HG02840 (cell line): Measurements from ENCODE around the gene RPL13.

Experiments
- ATAC-seq: cut with Tn5 transposase; IDR thresholded peaks from one replicate; pipeline ENCODE4 v1.9.1; 2021; ENCODE audit warnings: mild to moderate bottlenecking, moderate library complexity, moderate number of reproducible peaks; ENCODE audit not compliant: unreplicated experiment, low FRiP score

The RPL13 gene

GRCh38 chr16:89560378-89561141 lies at the start of gene RPL13:
TSS of gene RPL13 (plus strand) at chr16:89560682. CDS start at chr16:89560960, 278 bp downstream.
- peak; percentile 77 for ATAC-seq

GRCh38 chr16:89511374-89511773 lies 49.1 kb upstream of the RPL13 start:
- no peak for ATAC-seq

- ATAC-seq: no peak
Observed at GRCh38 chr16:89512453-89512852, 48.0 kb upstream of the RPL13 start.

GRCh38 chr16:89517128-89517527 lies 43.4 kb upstream of the RPL13 start:
- no peak for ATAC-seq

- ATAC-seq: no peak
Observed at GRCh38 chr16:89519881-89520280, 40.6 kb upstream of the RPL13 start.

- no peak for ATAC-seq
Observed at GRCh38 chr16:89522287-89522686, 38.2 kb upstream of the RPL13 start.

GRCh38 chr16:89523680-89524344 lies 36.7 kb upstream of the RPL13 start:
- no peak for ATAC-seq

- ATAC-seq: no peak
Observed at GRCh38 chr16:89525146-89525913, 35.2 kb upstream of the RPL13 start.

GRCh38 chr16:89529097-89529496 lies 31.4 kb upstream of the RPL13 start:
- ATAC-seq: no peak

- ATAC-seq: no peak
Observed at GRCh38 chr16:89530401-89531381, 29.8 kb upstream of the RPL13 start.

GRCh38 chr16:89531821-89532526 lies 28.5 kb upstream of the RPL13 start:
- ATAC-seq: no peak

GRCh38 chr16:89534252-89534756 lies 26.2 kb upstream of the RPL13 start:
- ATAC-seq: no peak

GRCh38 chr16:89536371-89536770 lies 24.1 kb upstream of the RPL13 start:
- ATAC-seq: no peak

- no peak for ATAC-seq
Observed at GRCh38 chr16:89536886-89537548, 23.5 kb upstream of the RPL13 start.

- no peak for ATAC-seq
Observed at GRCh38 chr16:89537549-89537925, 22.9 kb upstream of the RPL13 start.

GRCh38 chr16:89538286-89538685 lies 22.2 kb upstream of the RPL13 start:
- ATAC-seq: no peak

GRCh38 chr16:89540557-89540956 lies 19.9 kb upstream of the RPL13 start:
- ATAC-seq: no peak

- no peak for ATAC-seq
Observed at GRCh38 chr16:89541792-89542191, 18.7 kb upstream of the RPL13 start.

GRCh38 chr16:89544113-89544512 lies 16.4 kb upstream of the RPL13 start:
- no peak for ATAC-seq
